Measurements from ENCODE around the gene CHPT1.
"Not testable (repeated sequence)": the region's sequence is repeated elsewhere in the genome, so short reads cannot be mapped to it uniquely, and the experiment has no call there.

DNA sequence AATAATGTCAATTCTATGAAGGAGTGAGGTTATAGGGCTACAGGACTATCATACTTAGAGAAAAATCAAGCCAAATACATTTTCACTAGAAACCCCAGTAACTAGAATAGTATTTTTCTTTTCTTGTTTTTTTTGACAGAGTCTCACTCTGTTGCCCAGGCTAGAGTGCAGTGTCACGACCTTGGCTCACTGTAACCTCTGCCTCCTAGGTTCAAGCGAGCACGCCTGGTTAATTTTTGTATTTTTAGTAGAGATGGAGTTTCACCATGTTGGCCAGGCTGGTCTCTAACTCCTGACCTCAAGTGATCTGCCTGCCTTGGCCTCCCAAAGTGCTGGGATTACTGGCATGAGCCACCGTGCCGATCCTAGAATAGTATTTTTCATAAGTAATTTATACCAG lies 37.0 kb downstream of the CHPT1 start:
- TF ChIP-seq, protein P1, sequence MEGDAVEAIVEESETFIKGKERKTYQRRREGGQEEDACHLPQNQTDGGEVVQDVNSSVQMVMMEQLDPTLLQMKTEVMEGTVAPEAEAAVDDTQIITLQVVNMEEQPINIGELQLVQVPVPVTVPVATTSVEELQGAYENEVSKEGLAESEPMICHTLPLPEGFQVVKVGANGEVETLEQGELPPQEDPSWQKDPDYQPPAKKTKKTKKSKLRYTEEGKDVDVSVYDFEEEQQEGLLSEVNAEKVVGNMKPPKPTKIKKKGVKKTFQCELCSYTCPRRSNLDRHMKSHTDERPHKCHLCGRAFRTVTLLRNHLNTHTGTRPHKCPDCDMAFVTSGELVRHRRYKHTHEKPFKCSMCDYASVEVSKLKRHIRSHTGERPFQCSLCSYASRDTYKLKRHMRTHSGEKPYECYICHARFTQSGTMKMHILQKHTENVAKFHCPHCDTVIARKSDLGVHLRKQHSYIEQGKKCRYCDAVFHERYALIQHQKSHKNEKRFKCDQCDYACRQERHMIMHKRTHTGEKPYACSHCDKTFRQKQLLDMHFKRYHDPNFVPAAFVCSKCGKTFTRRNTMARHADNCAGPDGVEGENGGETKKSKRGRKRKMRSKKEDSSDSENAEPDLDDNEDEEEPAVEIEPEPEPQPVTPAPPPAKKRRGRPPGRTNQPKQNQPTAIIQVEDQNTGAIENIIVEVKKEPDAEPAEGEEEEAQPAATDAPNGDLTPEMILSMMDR (IDR thresholded peaks at IDR 0.05) = not testable (repeated sequence)
- not testable (repeated sequence) for TF ChIP-seq EP300 (IDR thresholded peaks at IDR 0.05)
